HEK293 (cell line): ENCODE results near the gene UMOD.

Experiments used
- CTCF ChIA-PET: fragments of 350-600 bp; formaldehyde crosslinking; extraction: SDS; loops from one replicate; lab custom pipeline; 2021; ENCODE audit warnings: antibody characterized with exemption; lab: Yijun Ruan, JAX
- POLR2A ChIA-PET: fragments of 300-600 bp; formaldehyde crosslinking; extraction: SDS; loops from one replicate; lab custom pipeline; 2020; ENCODE audit warnings: antibody characterized with exemption, inconsistent platforms; lab: Yijun Ruan, JAX
- H3K27ac ChIP-seq: fragments of 200-500 bp; sonication (Bioruptor generic); 2 replicates; pipeline ENCODE4 v1.5.1; 2014; ENCODE audit warnings: low read depth, low read length, control low read depth, inconsistent platforms; ENCODE audit errors: extremely low read depth
- H3K36me3 ChIP-seq, 2 experiments: fragments of 200-500 bp in 1 of 2; sonication (Bioruptor generic) in 1 of 2; 1 replicate in 1 of 2; 2 replicates in 1 of 2; pipeline ENCODE4 v1.5.1; 2014 to 2017; ENCODE audit warnings: inconsistent platforms in 2 of 2, low read length in 2 of 2; ENCODE audit not compliant: control insufficient read depth in 2 of 2, insufficient read depth in 1 of 2
- H3K4me1 ChIP-seq: fragments of 200-500 bp; sonication (Bioruptor generic); 2 replicates; pipeline ENCODE4 v1.5.1; 2014; ENCODE audit warnings: mild to moderate bottlenecking, low read length, inconsistent platforms; ENCODE audit not compliant: control insufficient read depth, insufficient read depth
- H3K4me3 ChIP-seq: 2 replicates; pipeline ENCODE4 v1.5.1; 2011; ENCODE audit warnings: low read depth, mild to moderate bottlenecking, control low read depth, low read length, moderate library complexity
- H3K9me3 ChIP-seq: fragments of 200-500 bp; sonication (Bioruptor generic); 2 replicates; pipeline ENCODE4 v1.5.1; 2014; ENCODE audit warnings: low read depth, low read length, inconsistent platforms; ENCODE audit not compliant: control insufficient read depth, insufficient read depth
- KLF16 ChIP-seq: fragments of 450-650 bp; formaldehyde crosslinking; IDR thresholded peaks from 2 replicates; pipeline ENCODE4 v1.5.1; 2017; ENCODE audit warnings: missing biosample characterization, missing genetic modification characterization
- MZF1 ChIP-seq: fragments of 450-650 bp; formaldehyde crosslinking; IDR thresholded peaks from 2 replicates; pipeline ENCODE4 v1.5.1; 2017; ENCODE audit warnings: missing biosample characterization, missing genetic modification characterization, borderline replicate concordance
- OVOL3 ChIP-seq: fragments of 450-650 bp; formaldehyde crosslinking; IDR thresholded peaks from 2 replicates; pipeline ENCODE4 v1.5.1; 2016; ENCODE audit warnings: missing biosample characterization, missing genetic modification characterization
- SALL2 ChIP-seq: fragments of 450-650 bp; formaldehyde crosslinking; IDR thresholded peaks from 2 replicates; pipeline ENCODE4 v1.5.0; 2017; ENCODE audit warnings: missing biosample characterization, mild to moderate bottlenecking, missing genetic modification characterization, borderline replicate concordance
- SCRT1 ChIP-seq: fragments of 450-650 bp; formaldehyde crosslinking; IDR thresholded peaks from 2 replicates; pipeline ENCODE4 v1.5.1; 2016; ENCODE audit warnings: missing biosample characterization, missing genetic modification characterization, borderline replicate concordance
- SETDB1 ChIP-seq: IDR thresholded peaks from one replicate; pipeline ENCODE4 v1.6.1; 2017; ENCODE audit warnings: mild to moderate bottlenecking, low read length, moderate library complexity, mixed read lengths; ENCODE audit not compliant: insufficient read length
- SP7 ChIP-seq: fragments of 450-650 bp; formaldehyde crosslinking; IDR thresholded peaks from 2 replicates; pipeline ENCODE4 v1.5.1; 2016; ENCODE audit warnings: missing biosample characterization, missing genetic modification characterization
- TCF7L2 ChIP-seq: IDR thresholded peaks from 2 replicates; pipeline ENCODE4 v1.6.1; 2011; ENCODE audit warnings: low read depth, mild to moderate bottlenecking, inconsistent platforms, low read length, moderate library complexity, borderline replicate concordance
- YY1 ChIP-seq: fragments of 450-650 bp; formaldehyde crosslinking; IDR thresholded peaks from 2 replicates; pipeline ENCODE4 v1.5.1; 2018; ENCODE audit warnings: missing biosample characterization, missing genetic modification characterization
- ZFHX2 ChIP-seq: fragments of 450-650 bp; formaldehyde crosslinking; conservative IDR thresholded peaks from 2 replicates; pipeline ENCODE4 v1.5.1; 2016; ENCODE audit warnings: missing biosample characterization, missing genetic modification characterization
- ZFP3 ChIP-seq: fragments of 450-650 bp; formaldehyde crosslinking; IDR thresholded peaks from 2 replicates; pipeline ENCODE4 v1.5.1; 2016; ENCODE audit warnings: low read depth, missing biosample characterization, missing genetic modification characterization
- ZIC2 ChIP-seq: fragments of 450-650 bp; formaldehyde crosslinking; IDR thresholded peaks from 2 replicates; pipeline ENCODE4 v1.5.1; 2016; ENCODE audit warnings: missing biosample characterization, missing genetic modification characterization
- ZNF121 ChIP-seq: fragments of 450-650 bp; formaldehyde crosslinking; IDR thresholded peaks from 2 replicates; pipeline ENCODE4 v1.5.1; 2016; ENCODE audit warnings: missing biosample characterization, missing genetic modification characterization
- ZNF133 ChIP-seq: fragments of 450-650 bp; formaldehyde crosslinking; IDR thresholded peaks from 2 replicates; pipeline ENCODE4 v1.5.1; 2016; ENCODE audit warnings: missing biosample characterization, missing genetic modification characterization
- ZNF23 ChIP-seq: fragments of 450-650 bp; formaldehyde crosslinking; IDR thresholded peaks from 2 replicates; pipeline ENCODE4 v1.5.1; 2016; ENCODE audit warnings: missing biosample characterization, missing genetic modification characterization, borderline replicate concordance
- ZNF239 ChIP-seq: fragments of 450-650 bp; formaldehyde crosslinking; IDR thresholded peaks from 2 replicates; pipeline ENCODE4 v1.5.1; 2016; ENCODE audit warnings: missing biosample characterization, missing genetic modification characterization
- ZNF341 ChIP-seq: fragments of 450-650 bp; formaldehyde crosslinking; IDR thresholded peaks from 2 replicates; pipeline ENCODE4; 2016; ENCODE audit warnings: low read depth, missing biosample characterization, missing genetic modification characterization
- ZNF350 ChIP-seq: fragments of 450-650 bp; formaldehyde crosslinking; IDR thresholded peaks from 2 replicates; pipeline ENCODE4 v1.5.0; 2017; ENCODE audit warnings: missing biosample characterization, mild to moderate bottlenecking, missing genetic modification characterization
- ZNF501 ChIP-seq: fragments of 450-650 bp; formaldehyde crosslinking; IDR thresholded peaks from 2 replicates; pipeline ENCODE4 v1.5.1; 2016; ENCODE audit warnings: missing biosample characterization, missing genetic modification characterization
- ZNF654 ChIP-seq: fragments of 450-650 bp; formaldehyde crosslinking; IDR thresholded peaks from 2 replicates; pipeline ENCODE4 v1.5.1; 2016; ENCODE audit warnings: low read depth, missing biosample characterization, missing genetic modification characterization
- ZNF658 ChIP-seq: fragments of 450-650 bp; formaldehyde crosslinking; IDR thresholded peaks from 2 replicates; pipeline ENCODE4; 2016; ENCODE audit warnings: missing biosample characterization, missing genetic modification characterization
- ZNF677 ChIP-seq: fragments of 450-650 bp; IDR thresholded peaks from 2 replicates; pipeline ENCODE4 v1.5.0; 2018; ENCODE audit warnings: missing biosample characterization, mild to moderate bottlenecking, missing genetic modification characterization, moderate library complexity
- ZNF747 ChIP-seq: fragments of 450-650 bp; formaldehyde crosslinking; IDR thresholded peaks from 2 replicates; pipeline ENCODE4 v1.5.1; 2016; ENCODE audit warnings: missing biosample characterization, missing genetic modification characterization
- ZNF777 ChIP-seq: fragments of 450-650 bp; formaldehyde crosslinking; IDR thresholded peaks from 2 replicates; pipeline ENCODE4 v1.5.1; 2017; ENCODE audit warnings: missing biosample characterization, missing genetic modification characterization, borderline replicate concordance
- ZNF792 ChIP-seq: fragments of 450-650 bp; formaldehyde crosslinking; IDR thresholded peaks from 2 replicates; pipeline ENCODE4 v1.5.1; 2016; ENCODE audit warnings: missing biosample characterization, missing genetic modification characterization
- ZNF843 ChIP-seq: fragments of 450-650 bp; formaldehyde crosslinking; IDR thresholded peaks from 2 replicates; pipeline ENCODE4 v1.5.1; 2016; ENCODE audit warnings: missing biosample characterization, missing genetic modification characterization
- TF ChIP-seq, protein P1 (sequence below): fragments of 450-650 bp; formaldehyde crosslinking; IDR thresholded peaks from 2 replicates; pipeline ENCODE4 v1.5.1; 2016; ENCODE audit warnings: missing biosample characterization, missing genetic modification characterization
- TF ChIP-seq, protein P2 (sequence below): fragments of 450-650 bp; formaldehyde crosslinking; IDR thresholded peaks from 2 replicates; pipeline ENCODE4 v1.5.1; 2016; ENCODE audit warnings: missing biosample characterization, missing genetic modification characterization
- TF ChIP-seq, protein P3 (sequence below): fragments of 450-650 bp; IDR thresholded peaks from 2 replicates; pipeline ENCODE4 v1.5.1; 2018; ENCODE audit warnings: missing biosample characterization, missing genetic modification characterization
- TF ChIP-seq, protein P4 (sequence below): fragments of 450-650 bp; formaldehyde crosslinking; IDR thresholded peaks from 2 replicates; pipeline ENCODE4 v1.5.1; 2016; ENCODE audit warnings: missing biosample characterization, missing genetic modification characterization
- TF ChIP-seq, protein P5 (sequence below): fragments of 450-650 bp; formaldehyde crosslinking; IDR thresholded peaks from 2 replicates; pipeline ENCODE4 v1.5.1; 2016; ENCODE audit warnings: missing biosample characterization, missing genetic modification characterization, borderline replicate concordance

Gene UMOD

DNA sequence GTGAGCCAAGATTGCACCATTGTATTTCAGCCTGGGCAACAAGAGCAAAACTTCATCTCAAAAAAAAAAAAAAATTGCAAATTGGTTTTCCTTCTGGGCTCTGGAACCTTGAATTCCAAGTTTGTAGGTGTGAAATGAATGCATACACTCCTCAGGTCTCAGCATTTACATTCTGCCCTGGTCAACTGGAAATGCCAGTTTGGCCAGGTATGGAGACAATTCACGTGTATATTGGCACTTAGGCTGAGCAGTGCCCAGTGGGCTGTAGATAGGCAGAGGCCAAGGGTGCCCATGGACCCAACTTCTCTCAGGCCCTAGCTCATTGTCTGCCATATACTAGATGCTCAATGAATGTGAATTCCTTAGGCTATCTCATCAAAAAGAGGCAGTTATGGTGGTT lies 36.3 kb upstream of the UMOD start:
- no peak overlapping the region for H3K27ac ChIP-seq
- TF ChIP-seq ZNF654 (tag by site-specific recombination) (no peak), ZNF747 (no peak), ZFHX2 (tag by site-specific recombination) (no peak), ZNF133 (tag by site-specific recombination) (no peak), ZIC2 (no peak), SCRT1 (tag by site-specific recombination) (no peak), TCF7L2 (no peak), ZNF658 (tag by site-specific recombination) (no peak), ZNF777 (tag by site-specific recombination) (no peak), KLF16 (tag by site-specific recombination) (no peak), OVOL3 (tag by site-specific recombination) (no peak), ZNF843 (tag by site-specific recombination) (no peak), MZF1 (tag by site-specific recombination) (no peak), ZNF350 (tag by site-specific recombination) (no peak), ZNF121 (tag by site-specific recombination) (no peak), SETDB1 (no peak), ZNF501 (tag by site-specific recombination) (no peak), ZNF23 (no peak)
- TF ChIP-seq, protein P1, sequence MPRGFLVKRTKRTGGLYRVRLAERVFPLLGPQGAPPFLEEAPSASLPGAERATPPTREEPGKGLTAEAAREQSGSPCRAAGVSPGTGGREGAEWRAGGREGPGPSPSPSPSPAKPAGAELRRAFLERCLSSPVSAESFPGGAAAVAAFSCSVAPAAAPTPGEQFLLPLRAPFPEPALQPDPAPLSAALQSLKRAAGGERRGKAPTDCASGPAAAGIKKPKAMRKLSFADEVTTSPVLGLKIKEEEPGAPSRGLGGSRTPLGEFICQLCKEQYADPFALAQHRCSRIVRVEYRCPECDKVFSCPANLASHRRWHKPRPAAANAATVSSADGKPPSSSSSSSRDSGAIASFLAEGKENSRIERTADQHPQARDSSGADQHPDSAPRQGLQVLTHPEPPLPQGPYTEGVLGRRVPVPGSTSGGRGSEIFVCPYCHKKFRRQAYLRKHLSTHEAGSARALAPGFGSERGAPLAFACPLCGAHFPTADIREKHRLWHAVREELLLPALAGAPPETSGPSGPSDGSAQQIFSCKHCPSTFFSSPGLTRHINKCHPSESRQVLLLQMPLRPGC, result no peak
- TF ChIP-seq, protein P2, sequence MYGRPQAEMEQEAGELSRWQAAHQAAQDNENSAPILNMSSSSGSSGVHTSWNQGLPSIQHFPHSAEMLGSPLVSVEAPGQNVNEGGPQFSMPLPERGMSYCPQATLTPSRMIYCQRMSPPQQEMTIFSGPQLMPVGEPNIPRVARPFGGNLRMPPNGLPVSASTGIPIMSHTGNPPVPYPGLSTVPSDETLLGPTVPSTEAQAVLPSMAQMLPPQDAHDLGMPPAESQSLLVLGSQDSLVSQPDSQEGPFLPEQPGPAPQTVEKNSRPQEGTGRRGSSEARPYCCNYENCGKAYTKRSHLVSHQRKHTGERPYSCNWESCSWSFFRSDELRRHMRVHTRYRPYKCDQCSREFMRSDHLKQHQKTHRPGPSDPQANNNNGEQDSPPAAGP, result no peak
- no peaks in the 10 kb centered on the region for H3K9me3 ChIP-seq
- ChIA-PET POLR2A (no interaction called here), CTCF (interaction anchor here (1.0 kb wide), 1 partner anchor 481 kb away, joined by 3 read pairs; no protein-coding TSS in a partner anchor)
- H3K36me3 ChIP-seq, result no peaks in the 10 kb centered on the region
- H3K4me1 ChIP-seq, result no peaks in the 10 kb centered on the region
- no peak overlapping the region for H3K4me3 ChIP-seq

DNA sequence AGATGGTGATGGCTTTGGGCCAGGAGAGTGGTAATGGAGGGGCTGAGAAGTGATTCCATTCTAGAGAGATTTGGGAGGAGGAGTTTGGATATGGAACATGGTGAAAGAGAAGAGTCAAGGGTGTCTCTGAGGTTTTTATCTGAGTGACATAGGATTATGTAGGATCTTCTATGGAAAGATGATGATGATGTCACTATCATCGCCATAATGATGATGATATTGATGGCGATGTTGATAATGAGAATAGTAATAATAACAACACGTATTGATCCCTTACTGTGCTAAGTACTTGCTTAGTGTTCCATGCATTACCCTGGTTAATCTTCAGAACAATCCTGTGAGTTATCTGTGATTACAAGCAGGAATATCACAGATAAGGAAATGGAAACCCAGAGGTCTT lies 35.5 kb upstream of the UMOD start:
- Histone ChIP-seq H3K27ac (no peak overlapping the region), H3K4me3 (no peak overlapping the region), H3K9me3 (no peaks in the 10 kb centered on the region), H3K4me1 (no peaks in the 10 kb centered on the region), H3K36me3 (no peaks in the 10 kb centered on the region)
- ChIA-PET POLR2A (no interaction called here), CTCF (interaction anchor here (0.7 to 6.5 kb wide), 3 partner anchors 11 to 857 kb away, joined by 3 to 99 read pairs (median 4); no protein-coding TSS in a partner anchor)
- no peak for TF ChIP-seq ZFP3 (tag by site-specific recombination)
- no peak for TF ChIP-seq YY1
- TF ChIP-seq ZNF677 (tag by site-specific recombination), result no peak
- TF ChIP-seq, protein P3, sequence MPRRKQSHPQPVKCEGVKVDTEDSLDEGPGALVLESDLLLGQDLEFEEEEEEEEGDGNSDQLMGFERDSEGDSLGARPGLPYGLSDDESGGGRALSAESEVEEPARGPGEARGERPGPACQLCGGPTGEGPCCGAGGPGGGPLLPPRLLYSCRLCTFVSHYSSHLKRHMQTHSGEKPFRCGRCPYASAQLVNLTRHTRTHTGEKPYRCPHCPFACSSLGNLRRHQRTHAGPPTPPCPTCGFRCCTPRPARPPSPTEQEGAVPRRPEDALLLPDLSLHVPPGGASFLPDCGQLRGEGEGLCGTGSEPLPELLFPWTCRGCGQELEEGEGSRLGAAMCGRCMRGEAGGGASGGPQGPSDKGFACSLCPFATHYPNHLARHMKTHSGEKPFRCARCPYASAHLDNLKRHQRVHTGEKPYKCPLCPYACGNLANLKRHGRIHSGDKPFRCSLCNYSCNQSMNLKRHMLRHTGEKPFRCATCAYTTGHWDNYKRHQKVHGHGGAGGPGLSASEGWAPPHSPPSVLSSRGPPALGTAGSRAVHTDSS (tag by site-specific recombination), result no peak
- TF ChIP-seq, protein P4, sequence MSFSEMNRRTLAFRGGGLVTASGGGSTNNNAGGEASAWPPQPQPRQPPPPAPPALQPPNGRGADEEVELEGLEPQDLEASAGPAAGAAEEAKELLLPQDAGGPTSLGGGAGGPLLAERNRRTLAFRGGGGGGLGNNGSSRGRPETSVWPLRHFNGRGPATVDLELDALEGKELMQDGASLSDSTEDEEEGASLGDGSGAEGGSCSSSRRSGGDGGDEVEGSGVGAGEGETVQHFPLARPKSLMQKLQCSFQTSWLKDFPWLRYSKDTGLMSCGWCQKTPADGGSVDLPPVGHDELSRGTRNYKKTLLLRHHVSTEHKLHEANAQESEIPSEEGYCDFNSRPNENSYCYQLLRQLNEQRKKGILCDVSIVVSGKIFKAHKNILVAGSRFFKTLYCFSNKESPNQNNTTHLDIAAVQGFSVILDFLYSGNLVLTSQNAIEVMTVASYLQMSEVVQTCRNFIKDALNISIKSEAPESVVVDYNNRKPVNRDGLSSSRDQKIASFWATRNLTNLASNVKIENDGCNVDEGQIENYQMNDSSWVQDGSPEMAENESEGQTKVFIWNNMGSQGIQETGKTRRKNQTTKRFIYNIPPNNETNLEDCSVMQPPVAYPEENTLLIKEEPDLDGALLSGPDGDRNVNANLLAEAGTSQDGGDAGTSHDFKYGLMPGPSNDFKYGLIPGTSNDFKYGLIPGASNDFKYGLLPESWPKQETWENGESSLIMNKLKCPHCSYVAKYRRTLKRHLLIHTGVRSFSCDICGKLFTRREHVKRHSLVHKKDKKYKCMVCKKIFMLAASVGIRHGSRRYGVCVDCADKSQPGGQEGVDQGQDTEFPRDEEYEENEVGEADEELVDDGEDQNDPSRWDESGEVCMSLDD (tag by site-specific recombination), result no peak
- TF ChIP-seq, protein P5, sequence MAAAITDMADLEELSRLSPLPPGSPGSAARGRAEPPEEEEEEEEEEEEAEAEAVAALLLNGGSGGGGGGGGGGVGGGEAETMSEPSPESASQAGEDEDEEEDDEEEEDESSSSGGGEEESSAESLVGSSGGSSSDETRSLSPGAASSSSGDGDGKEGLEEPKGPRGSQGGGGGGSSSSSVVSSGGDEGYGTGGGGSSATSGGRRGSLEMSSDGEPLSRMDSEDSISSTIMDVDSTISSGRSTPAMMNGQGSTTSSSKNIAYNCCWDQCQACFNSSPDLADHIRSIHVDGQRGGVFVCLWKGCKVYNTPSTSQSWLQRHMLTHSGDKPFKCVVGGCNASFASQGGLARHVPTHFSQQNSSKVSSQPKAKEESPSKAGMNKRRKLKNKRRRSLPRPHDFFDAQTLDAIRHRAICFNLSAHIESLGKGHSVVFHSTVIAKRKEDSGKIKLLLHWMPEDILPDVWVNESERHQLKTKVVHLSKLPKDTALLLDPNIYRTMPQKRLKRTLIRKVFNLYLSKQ (tag by site-specific recombination), result no peak
- no peak for TF ChIP-seq ZNF792 (tag by site-specific recombination)
- TF ChIP-seq ZNF341 (tag by site-specific recombination), result no peak
- no peak for TF ChIP-seq SP7 (tag by site-specific recombination)
- TF ChIP-seq ZNF239 (tag by site-specific recombination), result no peak
- no peak for TF ChIP-seq SALL2
